Natural killer cell (primary cell): Measurements from ENCODE around the gene GTF2A1. TPM values are rescaled to one million over a fixed set of nuclear protein-coding genes. Genes with fewer than 3 reads are reported as not detected.

Experiments
- ATAC-seq, 3 donors: fragments of 150-1000 bp in 2 of 3; fragments of 200-7000 bp in 1 of 3; cut with Tn5 transposase; 1 replicate in 1 of 3; 2 replicates in 2 of 3; pipeline ENCODE4 v1.10.0; 2021; ENCODE audit warnings: mild to moderate bottlenecking in 2 of 3, moderate library complexity in 2 of 3
- DNase-seq, 2 donors: peaks; one replicate each; pipeline versions ENCODE4 v3.0.0 to v3.0.0-alpha.2; 2013 to 2021; ENCODE audit warnings: mixed read lengths in 1 of 2
- H3K27ac ChIP-seq: one replicate; pipeline ENCODE4 v1.5.1; 2013; ENCODE audit warnings: mild to moderate bottlenecking, low read length
- H3K27me3 ChIP-seq: one replicate; pipeline ENCODE4 v1.6.1; 2013; ENCODE audit warnings: low read length; ENCODE audit not compliant: control insufficient read depth, insufficient read depth
- H3K36me3 ChIP-seq: one replicate; pipeline ENCODE4 v1.6.1; 2013; ENCODE audit warnings: low read length; ENCODE audit not compliant: control insufficient read depth, insufficient read depth
- H3K4me1 ChIP-seq: one replicate; pipeline ENCODE4 v1.6.1; 2013; ENCODE audit warnings: low read length; ENCODE audit not compliant: control insufficient read depth, insufficient read depth
- H3K4me3 ChIP-seq: one replicate; pipeline ENCODE4 v1.5.1; 2013; ENCODE audit warnings: low read length
- H3K9me3 ChIP-seq: one replicate; pipeline ENCODE4 v1.6.1; 2013; ENCODE audit warnings: low read length; ENCODE audit not compliant: control insufficient read depth, insufficient read depth
- H3K27ac Mint-ChIP-seq, 2 donors: one replicate each; pipeline ENCODE4 v1.8.0; 2022; ENCODE audit warnings: mild to moderate bottlenecking in 2 of 2, mixed read lengths in 2 of 2, moderate library complexity in 1 of 2
- H3K27me3 Mint-ChIP-seq, 2 donors: one replicate each; pipeline ENCODE4 v1.8.0; 2022; ENCODE audit warnings: low read depth in 2 of 2, mixed read lengths in 2 of 2
- H3K36me3 Mint-ChIP-seq: one replicate; pipeline ENCODE4 v1.8.0; 2022; ENCODE audit warnings: mixed read lengths
- H3K4me1 Mint-ChIP-seq, 2 donors: one replicate each; pipeline ENCODE4 v1.8.0; 2022; ENCODE audit warnings: mixed read lengths in 2 of 2
- H3K4me3 Mint-ChIP-seq: one replicate; pipeline ENCODE4 v1.8.0; 2022; ENCODE audit warnings: mild to moderate bottlenecking, moderate library complexity, mixed read lengths
- H3K9me3 Mint-ChIP-seq, 2 donors: one replicate each; pipeline ENCODE4 v1.8.0; 2022; ENCODE audit warnings: mixed read lengths in 2 of 2
- WGBS: methylation state at CpG from one replicate; pipeline ENCODE4 v1.1.7; 2013; ENCODE audit warnings: missing lambda C conversion rate; ENCODE audit not compliant: insufficient coverage; 5-methylcytosine and 5-hydroxymethylcytosine counted together
- intact Hi-C: fragments of 100-400 bp; cut with micrococcal nuclease; formaldehyde crosslinking; loops from one replicate; pipeline ENCODE4 v1.14.2; 2022
- total RNA-seq, 4 donors: library from RNA; stranded (reverse); fragments of 120-200 nt in 1 of 4; gene quantifications; one replicate each; pipeline versions ENCODE4 v1.2.3 to v1.2.4, GENCODE V29; 2013 to 2022
- TF ChIP-seq, protein P1 (sequence below): fragments of 200-600 bp; IDR thresholded peaks from one replicate; pipeline ENCODE4 v1.8.0; 2022; ENCODE audit warnings: antibody characterized with exemption

Gene GTF2A1
- total RNA-seq, 3 donors from 2014 or later (not counting 1 experiment from before 2014, with no cell fraction given) = 24.5 to 32.7 (median 28.6) TPM

DNA sequence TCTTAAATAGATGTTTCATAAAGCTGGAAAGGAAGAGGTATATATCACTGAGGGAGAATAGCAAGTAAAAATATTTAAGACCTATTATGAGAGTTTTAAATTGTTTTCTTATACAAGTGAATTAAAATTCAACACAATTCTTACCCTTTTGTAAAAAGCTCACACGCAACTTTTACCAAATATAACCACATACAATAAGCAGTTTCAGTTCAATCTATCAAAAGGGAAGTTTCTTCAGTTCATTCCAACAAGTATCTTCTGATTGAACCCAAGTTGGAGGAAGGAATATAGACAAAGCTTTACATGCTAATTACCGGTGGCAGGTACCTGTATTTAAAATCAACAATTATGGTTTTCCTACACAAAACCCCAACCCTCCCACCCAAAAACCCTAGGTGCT, 41.1 kb downstream of the GTF2A1 start:
- Mint-ChIP-seq H3K4me3 (no peak overlapping the region), H3K9me3 (no peaks in the 10 kb centered on the region), H3K27me3 (no peaks in the 10 kb centered on the region), H3K27ac (peak overlapping the region in 1 of 2 donors; percentile 8), H3K36me3 (peaks cover 18% of the 10 kb centered on the region), H3K4me1 (peaks cover 18 to 32% of the 10 kb centered on the region in 2 donors)
- WGBS = no CpG with 5 or more reads among the region's 2 CpGs
- Histone ChIP-seq H3K36me3 (peaks cover 28% of the 10 kb centered on the region), H3K4me3 (no peak overlapping the region), H3K27ac (no peak overlapping the region), H3K27me3 (no peaks in the 10 kb centered on the region), H3K4me1 (no peaks in the 10 kb centered on the region), H3K9me3 (no peaks in the 10 kb centered on the region)
- no peak for ATAC-seq
- TF ChIP-seq, protein P1, sequence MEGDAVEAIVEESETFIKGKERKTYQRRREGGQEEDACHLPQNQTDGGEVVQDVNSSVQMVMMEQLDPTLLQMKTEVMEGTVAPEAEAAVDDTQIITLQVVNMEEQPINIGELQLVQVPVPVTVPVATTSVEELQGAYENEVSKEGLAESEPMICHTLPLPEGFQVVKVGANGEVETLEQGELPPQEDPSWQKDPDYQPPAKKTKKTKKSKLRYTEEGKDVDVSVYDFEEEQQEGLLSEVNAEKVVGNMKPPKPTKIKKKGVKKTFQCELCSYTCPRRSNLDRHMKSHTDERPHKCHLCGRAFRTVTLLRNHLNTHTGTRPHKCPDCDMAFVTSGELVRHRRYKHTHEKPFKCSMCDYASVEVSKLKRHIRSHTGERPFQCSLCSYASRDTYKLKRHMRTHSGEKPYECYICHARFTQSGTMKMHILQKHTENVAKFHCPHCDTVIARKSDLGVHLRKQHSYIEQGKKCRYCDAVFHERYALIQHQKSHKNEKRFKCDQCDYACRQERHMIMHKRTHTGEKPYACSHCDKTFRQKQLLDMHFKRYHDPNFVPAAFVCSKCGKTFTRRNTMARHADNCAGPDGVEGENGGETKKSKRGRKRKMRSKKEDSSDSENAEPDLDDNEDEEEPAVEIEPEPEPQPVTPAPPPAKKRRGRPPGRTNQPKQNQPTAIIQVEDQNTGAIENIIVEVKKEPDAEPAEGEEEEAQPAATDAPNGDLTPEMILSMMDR = no peak
- no peak for DNase-seq
- intact Hi-C loops = no loop called here

- DNase-seq (peak in 1 of 2 donors; percentile 13), ATAC-seq (peak in 2 of 3 donors; percentile 26 to 35)
- Histone ChIP-seq H3K4me1 (no peaks in the 10 kb centered on the region), H3K27ac (peak overlapping the region; percentile 68), H3K27me3 (no peaks in the 10 kb centered on the region), H3K36me3 (peaks cover 16% of the 10 kb centered on the region), H3K4me3 (no peak overlapping the region), H3K9me3 (no peaks in the 10 kb centered on the region)
- H3K9me3 Mint-ChIP-seq = no peaks in the 10 kb centered on the region
- no peak overlapping the region for H3K4me3 Mint-ChIP-seq
- TF ChIP-seq, protein P1 = no peak
- H3K36me3 Mint-ChIP-seq = peaks cover 10% of the 10 kb centered on the region
- no peaks in the 10 kb centered on the region for H3K27me3 Mint-ChIP-seq
- H3K27ac Mint-ChIP-seq = peak overlapping the region; percentile 75 to 90
- H3K4me1 Mint-ChIP-seq = peaks cover 18 to 32% of the 10 kb centered on the region in 2 donors
- intact Hi-C loops = no loop called here
Observed at GRCh38 chr14:81178063-81178462, 42.7 kb downstream of the GTF2A1 start.

GRCh38 chr14:81177225-81177624, 43.5 kb downstream of the GTF2A1 start:
- WGBS = 60% methylated on average over 1 of the region's 1 CpG
- DNase-seq = no peak
- TF ChIP-seq, protein P1 = no peak
- H3K4me1 Mint-ChIP-seq = peaks cover 11 to 25% of the 10 kb centered on the region in 2 donors
- Histone ChIP-seq H3K4me3 (peak overlapping the region; percentile 10), H3K27ac (peak overlapping the region; percentile 68), H3K27me3 (no peaks in the 10 kb centered on the region), H3K4me1 (no peaks in the 10 kb centered on the region), H3K9me3 (no peaks in the 10 kb centered on the region), H3K36me3 (peaks cover 13% of the 10 kb centered on the region)
- H3K27me3 Mint-ChIP-seq = no peaks in the 10 kb centered on the region
- H3K9me3 Mint-ChIP-seq = no peaks in the 10 kb centered on the region
- peaks cover 10% of the 10 kb centered on the region for H3K36me3 Mint-ChIP-seq
- no peak for ATAC-seq
- peak overlapping the region; percentile 74 for H3K4me3 Mint-ChIP-seq
- H3K27ac Mint-ChIP-seq = peak overlapping the region; percentile 75 to 90
- intact Hi-C loops = no loop called here

DNA sequence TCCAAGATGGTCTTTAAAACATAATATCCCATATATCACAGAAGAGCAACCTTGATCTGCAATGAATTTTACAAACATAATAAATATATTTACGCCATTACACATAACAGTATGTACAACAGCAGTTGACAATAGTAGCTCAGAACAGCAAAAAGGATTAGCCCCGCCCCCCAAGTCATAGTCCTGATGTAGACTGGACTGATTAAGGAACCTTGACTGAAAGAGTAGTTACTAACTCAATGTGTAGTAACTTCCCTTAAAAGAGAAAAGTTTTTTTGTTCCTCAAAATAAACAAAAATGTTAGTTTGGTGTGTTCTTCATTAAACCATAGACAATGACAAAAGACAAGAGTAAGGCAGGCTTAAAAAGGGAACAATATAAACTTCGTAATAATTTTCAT, 44.5 kb downstream of the GTF2A1 start:
- Mint-ChIP-seq H3K4me1 (peaks cover 10 to 23% of the 10 kb centered on the region in 2 donors), H3K4me3 (no peak overlapping the region), H3K9me3 (no peaks in the 10 kb centered on the region), H3K27me3 (no peaks in the 10 kb centered on the region), H3K36me3 (peaks cover 9% of the 10 kb centered on the region), H3K27ac (peak overlapping the region; percentile 75 to 90)
- Histone ChIP-seq H3K4me3 (no peak overlapping the region), H3K27ac (no peak overlapping the region), H3K9me3 (no peaks in the 10 kb centered on the region), H3K27me3 (no peaks in the 10 kb centered on the region), H3K36me3 (peaks cover 6% of the 10 kb centered on the region), H3K4me1 (no peaks in the 10 kb centered on the region)
- no peak for ATAC-seq
- TF ChIP-seq, protein P1 = no peak
- DNase-seq = no peak
- WGBS = 93% methylated on average over 2 of the region's 3 CpGs
- intact Hi-C loops = no loop called here
